ENCODE results near the gene RPL32.

RPL32 gene

GRCh38 chr3:12833222-12834161 lies 7.9 kb downstream of the RPL32 start:
- peaks cover 0 to 20% (median 12%) of the 10 kb centered on the region in 5 donors for H3K4me1 ChIP-seq (ENCODE audit: control insufficient read depth in 5 of 5, insufficient read depth in 5 of 5, low read length in 5 of 5)
- no peaks in the 10 kb centered on the region for H3K27me3 ChIP-seq (ENCODE audit: control insufficient read depth in 5 of 5, insufficient read depth in 4 of 5, low read length in 5 of 5)
- H3K9me3 ChIP-seq (ENCODE audit: control insufficient read depth in 5 of 5, low read length in 5 of 5) = no peaks in the 10 kb centered on the region
- H3K4me3 ChIP-seq (ENCODE audit: low read depth in 1 of 5, low read length in 5 of 5) = no peak overlapping the region
- no peak overlapping the region for H3K9ac ChIP-seq (ENCODE audit: low read length in 5 of 5)
- H3K27ac ChIP-seq (ENCODE audit: low read depth, low read length) = no peak overlapping the region
- H3K36me3 ChIP-seq (ENCODE audit: control insufficient read depth in 5 of 5, insufficient read depth in 5 of 5, low read length in 5 of 5) = peaks cover 19 to 88% (median 81%) of the 10 kb centered on the region in 5 donors

- Histone ChIP-seq H3K4me1 (ENCODE audit: control insufficient read depth in 5 of 5, insufficient read depth in 5 of 5, low read length in 5 of 5) (peaks cover 0 to 11% (median 4%) of the 10 kb centered on the region in 5 donors), H3K9ac (ENCODE audit: low read length in 5 of 5) (no peak overlapping the region), H3K27me3 (ENCODE audit: control insufficient read depth in 5 of 5, insufficient read depth in 4 of 5, low read length in 5 of 5) (no peaks in the 10 kb centered on the region), H3K4me3 (ENCODE audit: low read depth in 1 of 5, low read length in 5 of 5) (no peak overlapping the region), H3K9me3 (ENCODE audit: control insufficient read depth in 5 of 5, low read length in 5 of 5) (no peaks in the 10 kb centered on the region), H3K27ac (ENCODE audit: low read depth, low read length) (no peak overlapping the region), H3K36me3 (ENCODE audit: control insufficient read depth in 5 of 5, insufficient read depth in 5 of 5, low read length in 5 of 5) (peaks cover 18 to 79% (median 72%) of the 10 kb centered on the region in 5 donors)
Observed at GRCh38 chr3:12832350-12833221, 8.8 kb downstream of the RPL32 start.

GRCh38 chr3:12831301-12831866 lies 10.0 kb downstream of the RPL32 start:
- Histone ChIP-seq H3K9me3 (ENCODE audit: control insufficient read depth in 5 of 5, low read length in 5 of 5) (no peaks in the 10 kb centered on the region), H3K36me3 (ENCODE audit: control insufficient read depth in 5 of 5, insufficient read depth in 5 of 5, low read length in 5 of 5) (peaks cover 6 to 71% (median 62%) of the 10 kb centered on the region in 5 donors), H3K27me3 (ENCODE audit: control insufficient read depth in 5 of 5, insufficient read depth in 4 of 5, low read length in 5 of 5) (no peaks in the 10 kb centered on the region), H3K9ac (ENCODE audit: low read length in 5 of 5) (no peak overlapping the region), H3K27ac (ENCODE audit: low read depth, low read length) (no peak overlapping the region), H3K4me3 (ENCODE audit: low read depth in 1 of 5, low read length in 5 of 5) (no peak overlapping the region), H3K4me1 (ENCODE audit: control insufficient read depth in 5 of 5, insufficient read depth in 5 of 5, low read length in 5 of 5) (peaks cover 0 to 9% (median 0%) of the 10 kb centered on the region in 5 donors)

GRCh38 chr3:12830785-12831156 lies 10.6 kb downstream of the RPL32 start:
- Histone ChIP-seq H3K27ac (ENCODE audit: low read depth, low read length) (no peak overlapping the region), H3K36me3 (ENCODE audit: control insufficient read depth in 5 of 5, insufficient read depth in 5 of 5, low read length in 5 of 5) (peaks cover 5 to 68% (median 56%) of the 10 kb centered on the region in 5 donors), H3K27me3 (ENCODE audit: control insufficient read depth in 5 of 5, insufficient read depth in 4 of 5, low read length in 5 of 5) (no peaks in the 10 kb centered on the region)

GRCh38 chr3:12829886-12830784 lies 11.2 kb downstream of the RPL32 start:
- H3K9me3 ChIP-seq (ENCODE audit: control insufficient read depth in 5 of 5, low read length in 5 of 5) = no peaks in the 10 kb centered on the region
- no peaks in the 10 kb centered on the region for H3K27me3 ChIP-seq (ENCODE audit: control insufficient read depth in 5 of 5, insufficient read depth in 4 of 5, low read length in 5 of 5)
- peaks cover 0 to 67% (median 50%) of the 10 kb centered on the region in 5 donors for H3K36me3 ChIP-seq (ENCODE audit: control insufficient read depth in 5 of 5, insufficient read depth in 5 of 5, low read length in 5 of 5)
- H3K9ac ChIP-seq (ENCODE audit: low read length in 5 of 5) = no peak overlapping the region
- no peak overlapping the region for H3K4me3 ChIP-seq (ENCODE audit: low read depth in 1 of 5, low read length in 5 of 5)
- H3K4me1 ChIP-seq (ENCODE audit: control insufficient read depth in 5 of 5, insufficient read depth in 5 of 5, low read length in 5 of 5) = peaks cover 0 to 9% (median 0%) of the 10 kb centered on the region in 5 donors
- H3K27ac ChIP-seq (ENCODE audit: low read depth, low read length) = no peak overlapping the region

More at GRCh38 chr3:12830785-12831156, 10.6 kb downstream of the RPL32 start:
- H3K4me3 ChIP-seq (ENCODE audit: low read depth in 1 of 5, low read length in 5 of 5) = no peak overlapping the region
- H3K9me3 ChIP-seq (ENCODE audit: control insufficient read depth in 5 of 5, low read length in 5 of 5) = no peaks in the 10 kb centered on the region
- no peak overlapping the region for H3K9ac ChIP-seq (ENCODE audit: low read length in 5 of 5)
- peaks cover 0 to 9% (median 0%) of the 10 kb centered on the region in 5 donors for H3K4me1 ChIP-seq (ENCODE audit: control insufficient read depth in 5 of 5, insufficient read depth in 5 of 5, low read length in 5 of 5)

- H3K4me1 ChIP-seq (ENCODE audit: control insufficient read depth in 5 of 5, insufficient read depth in 5 of 5, low read length in 5 of 5) = peaks cover 0 to 9% (median 0%) of the 10 kb centered on the region in 5 donors
- H3K4me3 ChIP-seq (ENCODE audit: low read depth in 1 of 5, low read length in 5 of 5) = no peak overlapping the region
- H3K27ac ChIP-seq (ENCODE audit: low read depth, low read length) = no peak overlapping the region
- no peak overlapping the region for H3K9ac ChIP-seq (ENCODE audit: low read length in 5 of 5)
- H3K9me3 ChIP-seq (ENCODE audit: control insufficient read depth in 5 of 5, low read length in 5 of 5) = no peaks in the 10 kb centered on the region
- H3K27me3 ChIP-seq (ENCODE audit: control insufficient read depth in 5 of 5, insufficient read depth in 4 of 5, low read length in 5 of 5) = no peaks in the 10 kb centered on the region
- peaks cover 0 to 60% (median 42%) of the 10 kb centered on the region in 5 donors for H3K36me3 ChIP-seq (ENCODE audit: control insufficient read depth in 5 of 5, insufficient read depth in 5 of 5, low read length in 5 of 5)
Observed at GRCh38 chr3:12829404-12829803, 12.0 kb downstream of the RPL32 start.

- no peak overlapping the region for H3K4me3 ChIP-seq (ENCODE audit: low read depth in 1 of 5, low read length in 5 of 5)
- H3K27ac ChIP-seq (ENCODE audit: low read depth, low read length) = no peak overlapping the region
- H3K36me3 ChIP-seq (ENCODE audit: control insufficient read depth in 5 of 5, insufficient read depth in 5 of 5, low read length in 5 of 5) = peaks cover 0 to 53% (median 36%) of the 10 kb centered on the region in 5 donors
- no peaks in the 10 kb centered on the region for H3K9me3 ChIP-seq (ENCODE audit: control insufficient read depth in 5 of 5, low read length in 5 of 5)
- H3K4me1 ChIP-seq (ENCODE audit: control insufficient read depth in 5 of 5, insufficient read depth in 5 of 5, low read length in 5 of 5) = peaks cover 0 to 7% (median 0%) of the 10 kb centered on the region in 5 donors
- H3K9ac ChIP-seq (ENCODE audit: low read length in 5 of 5) = no peak overlapping the region
- no peaks in the 10 kb centered on the region for H3K27me3 ChIP-seq (ENCODE audit: control insufficient read depth in 5 of 5, insufficient read depth in 4 of 5, low read length in 5 of 5)
Observed at GRCh38 chr3:12828751-12829150, 12.6 kb downstream of the RPL32 start.

GRCh38 chr3:12825156-12825555 lies 16.2 kb downstream of the RPL32 start:
- H3K36me3 ChIP-seq (ENCODE audit: control insufficient read depth in 5 of 5, insufficient read depth in 5 of 5, low read length in 5 of 5) = peaks cover 0 to 19% (median 6%) of the 10 kb centered on the region in 5 donors
- H3K4me3 ChIP-seq (ENCODE audit: low read depth in 1 of 5, low read length in 5 of 5) = no peak overlapping the region

GRCh38 chr3:12824299-12824698 lies 17.1 kb downstream of the RPL32 start:
- Histone ChIP-seq H3K36me3 (ENCODE audit: control insufficient read depth in 5 of 5, insufficient read depth in 5 of 5, low read length in 5 of 5) (peaks cover 0 to 15% (median 4%) of the 10 kb centered on the region in 5 donors), H3K27me3 (ENCODE audit: control insufficient read depth in 5 of 5, insufficient read depth in 4 of 5, low read length in 5 of 5) (no peaks in the 10 kb centered on the region), H3K9ac (ENCODE audit: low read length in 5 of 5) (no peak overlapping the region), H3K4me1 (ENCODE audit: control insufficient read depth in 5 of 5, insufficient read depth in 5 of 5, low read length in 5 of 5) (no peaks in the 10 kb centered on the region), H3K9me3 (ENCODE audit: control insufficient read depth in 5 of 5, low read length in 5 of 5) (no peaks in the 10 kb centered on the region), H3K4me3 (ENCODE audit: low read depth in 1 of 5, low read length in 5 of 5) (no peak overlapping the region), H3K27ac (ENCODE audit: low read depth, low read length) (no peak overlapping the region)

More at GRCh38 chr3:12825156-12825555, 16.2 kb downstream of the RPL32 start:
- no peak overlapping the region for H3K9ac ChIP-seq (ENCODE audit: low read length in 5 of 5)
- no peaks in the 10 kb centered on the region for H3K9me3 ChIP-seq (ENCODE audit: control insufficient read depth in 5 of 5, low read length in 5 of 5)
- H3K4me1 ChIP-seq (ENCODE audit: control insufficient read depth in 5 of 5, insufficient read depth in 5 of 5, low read length in 5 of 5) = no peaks in the 10 kb centered on the region
- H3K27ac ChIP-seq (ENCODE audit: low read depth, low read length) = no peak overlapping the region
- no peaks in the 10 kb centered on the region for H3K27me3 ChIP-seq (ENCODE audit: control insufficient read depth in 5 of 5, insufficient read depth in 4 of 5, low read length in 5 of 5)

All from subcutaneous abdominal adipose tissue (tissue), 5 donors.